HG03575 (cell line): ENCODE results near the gene MORC3.
A peak's percentile ranks its signal among the peaks of the same experiment; 100 is the strongest.
"Not testable (repeated sequence)": the region's sequence is repeated elsewhere in the genome, so short reads cannot be mapped to it uniquely, and the experiment has no call there.

Experiments used
- ATAC-seq: cut with Tn5 transposase; IDR thresholded peaks from one replicate; pipeline ENCODE4 v1.9.1; 2021; ENCODE audit not compliant: unreplicated experiment, insufficient number of reproducible peaks, low FRiP score; ENCODE audit errors: extremely low read depth

MORC3 gene

GRCh38 chr21:36319767-36320420 is at the start of gene MORC3:
Gene MORC3, plus strand, starts transcription at chr21:36320197. Its CDS starts 68 bp downstream, at chr21:36320265.
- ATAC-seq, result peak; percentile 71

- ATAC-seq, result not testable (repeated sequence)
Observed at GRCh38 chr21:36270786-36271695, 49.0 kb upstream of the MORC3 start.

GRCh38 chr21:36274128-36274527 is 45.9 kb upstream of the MORC3 start:
- ATAC-seq, result no peak

- no peak for ATAC-seq
Observed at GRCh38 chr21:36282568-36283230, 37.3 kb upstream of the MORC3 start.

- ATAC-seq, result not testable (repeated sequence)
Observed at GRCh38 chr21:36283231-36283622, 36.8 kb upstream of the MORC3 start.

GRCh38 chr21:36288651-36289243 is 31.2 kb upstream of the MORC3 start:
- no peak for ATAC-seq

GRCh38 chr21:36291509-36291908 is 28.5 kb upstream of the MORC3 start:
- ATAC-seq, result no peak

- ATAC-seq, result no peak
Observed at GRCh38 chr21:36297406-36297937, 22.5 kb upstream of the MORC3 start.

GRCh38 chr21:36297938-36298572 is 21.9 kb upstream of the MORC3 start:
- ATAC-seq, result peak; percentile 94

- no peak for ATAC-seq
Observed at GRCh38 chr21:36306872-36307534, 13.0 kb upstream of the MORC3 start.

GRCh38 chr21:36310016-36310415 is 10.0 kb upstream of the MORC3 start:
- ATAC-seq, result no peak

GRCh38 chr21:36313446-36313845 is 6.6 kb upstream of the MORC3 start:
- not testable (repeated sequence) for ATAC-seq

GRCh38 chr21:36316045-36316444 is 4.0 kb upstream of the MORC3 start:
- not testable (repeated sequence) for ATAC-seq

GRCh38 chr21:36316872-36317484 is 3.0 kb upstream of the MORC3 start:
- no peak for ATAC-seq

GRCh38 chr21:36319406-36319766 is 611 bp upstream of the MORC3 start:
- ATAC-seq, result not testable (repeated sequence)

- no peak for ATAC-seq
Observed at GRCh38 chr21:36320421-36321324, 676 bp downstream of the MORC3 start.
